OCI-LY7 (cell line): Measurements from ENCODE around the gene TCAF1.

Source experiments
- CTCF ChIP-seq: fragments of 200-600 bp; sonication (generic); conservative IDR thresholded peaks from 2 replicates; pipeline ENCODE4 v1.5.1; 2014; ENCODE audit warnings: mild to moderate bottlenecking, antibody characterized with exemption, low read length, moderate library complexity, mixed read lengths
- EZH2phosphoT487 ChIP-seq: fragments of 200-600 bp; sonication (generic); IDR thresholded peaks from 2 replicates; pipeline ENCODE4 v1.6.1; 2018; ENCODE audit warnings: low read depth, borderline replicate concordance, mild to moderate bottlenecking, mixed run types, antibody characterized with exemption, low read length, moderate library complexity, mixed read lengths

GRCh38 chr7:143934526-143935325 is 32.8 kb upstream of the TCAF1 start, which contains the start of gene OR2F2:
- TF ChIP-seq CTCF (no peak), EZH2phosphoT487 (no peak)
